ENCODE measurements around the gene PXDN. TPM values are rescaled to one million over a fixed set of nuclear protein-coding genes. Genes with fewer than 3 reads are reported as not detected.

The PXDN gene
- total and polyA plus RNA-seq, 2 of the 4 experiments (the other 2 are of a cell fraction): 153 to 332 TPM

DNA sequence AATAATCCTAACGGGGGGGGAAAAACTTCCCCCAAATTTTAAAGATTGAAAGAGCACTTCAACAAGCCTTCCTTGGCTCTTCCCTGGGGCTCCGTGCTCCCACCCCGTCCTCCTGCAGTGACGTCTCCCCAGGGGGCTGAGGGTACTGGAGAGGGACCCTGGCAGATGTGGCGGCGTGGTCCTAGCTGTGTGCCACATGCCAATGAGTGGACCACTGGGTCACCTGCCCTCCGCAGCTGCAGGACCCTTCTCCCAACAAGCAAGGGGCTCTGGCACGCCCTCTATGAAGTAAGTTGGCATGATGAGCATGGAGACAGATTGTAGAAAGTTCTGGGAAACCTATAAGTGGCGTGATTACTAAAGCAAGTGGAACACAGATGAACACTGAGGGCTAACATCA, 46.7 kb downstream of the PXDN start:
- no peak overlapping the region for H3K23ac ChIP-seq (ENCODE audit: low read depth, low read length)
- no peak overlapping the region for H3K4me3 ChIP-seq (ENCODE audit: insufficient read depth, low read depth, low read length)
- in situ Hi-C loops (cut with MboI; ENCODE audit: low sequenced_read_pairs) (no loop called here), intact Hi-C loops (cut with micrococcal nuclease) (no loop called here), dilution Hi-C loops (cut with HindIII; ENCODE audit: low sequenced_read_pairs, unreplicated experiment) (no loop called here)
- no peak overlapping the region for H3K14ac ChIP-seq (replicated peaks; ENCODE audit: low read depth, low read length)
- TF ChIP-seq, protein P1, sequence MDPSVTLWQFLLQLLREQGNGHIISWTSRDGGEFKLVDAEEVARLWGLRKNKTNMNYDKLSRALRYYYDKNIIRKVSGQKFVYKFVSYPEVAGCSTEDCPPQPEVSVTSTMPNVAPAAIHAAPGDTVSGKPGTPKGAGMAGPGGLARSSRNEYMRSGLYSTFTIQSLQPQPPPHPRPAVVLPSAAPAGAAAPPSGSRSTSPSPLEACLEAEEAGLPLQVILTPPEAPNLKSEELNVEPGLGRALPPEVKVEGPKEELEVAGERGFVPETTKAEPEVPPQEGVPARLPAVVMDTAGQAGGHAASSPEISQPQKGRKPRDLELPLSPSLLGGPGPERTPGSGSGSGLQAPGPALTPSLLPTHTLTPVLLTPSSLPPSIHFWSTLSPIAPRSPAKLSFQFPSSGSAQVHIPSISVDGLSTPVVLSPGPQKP (IDR thresholded peaks at IDR 0.05; ENCODE audit: borderline replicate concordance, low read depth, low read length): no peak
- TF ChIP-seq NFE2L2 (IDR thresholded peaks at IDR 0.05; ENCODE audit: low read depth, low read length): no peak
- no peak overlapping the region for H2BK15ac ChIP-seq (ENCODE audit: low read depth, low read length)
- no peak overlapping the region for H2AK5ac ChIP-seq (ENCODE audit: low read depth, low read length)
- POLR2A ChIA-PET (ENCODE audit: unreplicated experiment): no interaction called here
- H4K8ac ChIP-seq (ENCODE audit: low read depth in 2 of 2, low read length in 2 of 2): no peak overlapping the region
- H4K5ac ChIP-seq (ENCODE audit: low read depth, low read length): no peak overlapping the region
- H3K36me3 ChIP-seq (ENCODE audit: control insufficient read depth, insufficient read depth, low read length): peaks cover 18% of the 10 kb centered on the region
- no peak overlapping the region for H3K4ac ChIP-seq (ENCODE audit: low read depth, low read length)
- no peak overlapping the region for H3K9ac ChIP-seq (ENCODE audit: low read depth, low read length)
- H2AK9ac ChIP-seq (replicated peaks; ENCODE audit: low read depth, low read length, poor library complexity): no peak overlapping the region
- no peak overlapping the region for H2BK20ac ChIP-seq (ENCODE audit: low read depth, low read length)
- no peak overlapping the region for H3K56ac ChIP-seq (ENCODE audit: extremely low read depth, insufficient read depth, low read length)
- ATAC-seq (ENCODE audit: low read depth) (no peak), DNase-seq (no peak)
- H2AFZ ChIP-seq (replicated peaks; ENCODE audit: low read length, poor library complexity): no peak overlapping the region
- no peak overlapping the region for H3K27ac ChIP-seq (ENCODE audit: insufficient read depth, low read length)
- no peak overlapping the region for H4K91ac ChIP-seq (ENCODE audit: insufficient read depth, low read depth, low read length)
- WGBS, 2 experiments (ENCODE audit: extremely low coverage in 2 of 2, insufficient read length in 1 of 2): 93% methylated on average over 4 of the region's 9 CpGs; no CpG with 5 or more reads in 1 of the 2 experiments
- no TSS peak for BruUV-seq (replicated peaks)
- H3K27me3 ChIP-seq (ENCODE audit: control insufficient read depth, insufficient read depth, low read length): no peaks in the 10 kb centered on the region
- H2BK5ac ChIP-seq (ENCODE audit: low read depth, low read length, poor library complexity, severe bottlenecking): no peak overlapping the region
- peaks cover 14% of the 10 kb centered on the region for H3K4me1 ChIP-seq (ENCODE audit: control insufficient read depth, insufficient read depth, low read length)
- no peak overlapping the region for H3K4me2 ChIP-seq (ENCODE audit: low read depth, low read length)
- H4K20me1 ChIP-seq (ENCODE audit: insufficient read depth, low read length): peaks cover 94% of the 10 kb centered on the region
- H3K9me1 ChIP-seq (ENCODE audit: insufficient read depth, low read length): peaks cover 51% of the 10 kb centered on the region
- H3K9me3 ChIP-seq (ENCODE audit: control insufficient read depth, insufficient read depth, low read length): no peaks in the 10 kb centered on the region
- H3K18ac ChIP-seq (ENCODE audit: low read depth, low read length): no peak overlapping the region
- peaks cover 25 to 84% of the 10 kb centered on the region in 2 experiments for H3K79me1 ChIP-seq (ENCODE audit: low read depth in 1 of 2, low read length in 2 of 2)
- H2BK120ac ChIP-seq (ENCODE audit: low read depth, low read length): no peak overlapping the region
- CTCF ChIA-PET: interaction anchor here (1.6 kb wide), 1 partner anchor 34 kb away, joined by 3 read pairs; no protein-coding TSS in a partner anchor
